PC-9 (cell line): ENCODE measurements around the gene LEKR1. TPM values are rescaled to one million over a fixed set of nuclear protein-coding genes. Genes with fewer than 3 reads are reported as not detected.
"Not testable (repeated sequence)": the region's sequence is repeated elsewhere in the genome, so short reads cannot be mapped to it uniquely, and the experiment has no call there.

ENCODE experiments used
- BruUV-seq: library from RNA; stranded (reverse); fragments of 400-500 nt; replicated peaks from 2 replicates; lab custom pipeline; 2021; lab: Mats Ljungman, UMichigan
- CTCF ChIA-PET: fragments of 300-600 bp; sonication (Branson Sonifier 250); formaldehyde crosslinking; loops from one replicate; lab custom pipeline; 2022; ENCODE audit warnings: antibody characterized with exemption; lab: Charles Lee
- POLR2A ChIA-PET: fragments of 300-600 bp; sonication (Branson Sonifier 250); formaldehyde crosslinking; loops from one replicate; lab custom pipeline; 2022; ENCODE audit warnings: antibody characterized with exemption; ENCODE audit not compliant: unreplicated experiment; lab: Charles Lee
- DNase-seq, 2 experiments: peaks; one replicate each; pipeline versions ENCODE4 v3.0.0 to v3.0.0-alpha.2; 2015 to 2022; ENCODE audit warnings: mixed read lengths in 1 of 2
- H2AFZ ChIP-seq: fragments of 200-600 bp; sonication (generic); 2 replicates; pipeline ENCODE4 v1.8.1; 2017; ENCODE audit warnings: antibody characterized with exemption
- H3F3A ChIP-seq: fragments of 200-600 bp; sonication (generic); 2 replicates; pipeline ENCODE4 v1.8.1; 2017; ENCODE audit warnings: antibody characterized with exemption, mild to moderate bottlenecking, low read depth; ENCODE audit not compliant: insufficient read depth
- H3K27ac ChIP-seq: fragments of 200-600 bp; sonication (generic); 2 replicates; pipeline ENCODE4 v1.6.1; 2016; ENCODE audit warnings: mixed run types
- H3K27me3 ChIP-seq: fragments of 200-600 bp; sonication (generic); 2 replicates; pipeline ENCODE4 v1.6.1; 2016; ENCODE audit warnings: low read depth, mixed run types; ENCODE audit not compliant: insufficient read depth
- H3K36me3 ChIP-seq: fragments of 200-600 bp; sonication (generic); 2 replicates; pipeline ENCODE4 v1.6.1; 2016; ENCODE audit warnings: low read depth, mixed run types
- H3K4me1 ChIP-seq: fragments of 200-600 bp; sonication (generic); replicated peaks from 2 replicates; pipeline ENCODE4 v1.6.1; 2016; ENCODE audit warnings: mixed run types; ENCODE audit not compliant: insufficient read depth
- H3K4me2 ChIP-seq: fragments of 200-600 bp; sonication (generic); 2 replicates; pipeline ENCODE4 v1.6.1; 2017; ENCODE audit warnings: mixed run types
- H3K4me3 ChIP-seq: fragments of 200-600 bp; sonication (generic); 2 replicates; pipeline ENCODE4 v1.6.1; 2016; ENCODE audit warnings: mixed run types
- H3K79me2 ChIP-seq: fragments of 200-600 bp; sonication (generic); 2 replicates; pipeline ENCODE4 v1.6.1; 2017; ENCODE audit warnings: low read depth, mixed run types
- H3K9me2 ChIP-seq: fragments of 200-600 bp; sonication (generic); 2 replicates; pipeline ENCODE4 v1.8.1; 2017; ENCODE audit warnings: mild to moderate bottlenecking; ENCODE audit not compliant: insufficient read depth
- H3K9me3 ChIP-seq: fragments of 200-600 bp; sonication (generic); 2 replicates; pipeline ENCODE4 v1.8.1; 2016; ENCODE audit warnings: low read depth; ENCODE audit not compliant: insufficient read depth
- H4K20me1 ChIP-seq: fragments of 200-600 bp; sonication (generic); 2 replicates; pipeline ENCODE4 v1.8.1; 2017; ENCODE audit not compliant: insufficient read depth
- CTCF ChIP-seq: fragments of 200-600 bp; sonication (generic); conservative IDR thresholded peaks from 2 replicates; pipeline ENCODE4 v1.6.1; 2017; ENCODE audit warnings: mixed run types, antibody characterized with exemption, mild to moderate bottlenecking, moderate library complexity
- EZH2 ChIP-seq: fragments of 200-600 bp; sonication (generic); IDR thresholded peaks from 2 replicates; pipeline ENCODE4 v1.8.0; 2017; ENCODE audit warnings: antibody characterized with exemption, low read depth
- intact Hi-C: fragments of 100-400 bp; cut with micrococcal nuclease; formaldehyde crosslinking; loops from one replicate; pipeline ENCODE4 v1.10.0; 2022; ENCODE audit not compliant: unreplicated experiment
- total RNA-seq: library from RNA; stranded (reverse); gene quantifications from 2 replicates; pipeline ENCODE4 v1.2.3, GENCODE V29; 2021

Gene LEKR1
- total RNA-seq, 1 experiment from 2014 or later = 3.9 TPM

- Histone ChIP-seq H2AFZ (no peak overlapping the region), H3K4me3 (no peak overlapping the region), H3K9me3 (no peaks in the 10 kb centered on the region), H3K36me3 (no peaks in the 10 kb centered on the region), H3K79me2 (peaks cover 30% of the 10 kb centered on the region), H3F3A (peaks cover 29% of the 10 kb centered on the region), H3K27me3 (no peaks in the 10 kb centered on the region), H3K4me2 (peak overlapping the region; percentile 87), H4K20me1 (no peaks in the 10 kb centered on the region), H3K4me1 (peaks cover 52% of the 10 kb centered on the region), H3K27ac (peak overlapping the region; percentile 97), H3K9me2 (no peaks in the 10 kb centered on the region)
- ChIA-PET POLR2A (interaction anchor here (0.8 to 1.6 kb wide), 2 partner anchors 269 to 270 kb away, joined by 3 to 8 read pairs; no protein-coding TSS in a partner anchor), CTCF (no interaction called here)
- intact Hi-C loops = loop anchor here (5.0 kb wide), 2 partner anchors 37 to 262 kb away; partner anchors contain the start of gene SSR3
- TF ChIP-seq EZH2 = no peak
- TF ChIP-seq CTCF = no peak
- no TSS peak for BruUV-seq
- peak; percentile 46 to 93 for DNase-seq
Measured at GRCh38 chr3:156818890-156819289, 7.3 kb upstream of the LEKR1 start.

GRCh38 chr3:156819842-156820691, 6.1 kb upstream of the LEKR1 start:
- no peaks in the 10 kb centered on the region for H3K9me2 ChIP-seq
- H3K4me1 ChIP-seq = peaks cover 44% of the 10 kb centered on the region
- POLR2A ChIA-PET = interaction anchor here (1.6 kb wide), 1 partner anchor 269 kb away, joined by 3 read pairs; no protein-coding TSS in a partner anchor
- peak overlapping the region; percentile 87; the same call in 1 of the 2 replicates for H3K4me2 ChIP-seq
- H3K27me3 ChIP-seq = no peaks in the 10 kb centered on the region
- H3K9me3 ChIP-seq = no peaks in the 10 kb centered on the region
- no peaks in the 10 kb centered on the region for H3K36me3 ChIP-seq
- DNase-seq = no peak
- no peak overlapping the region for H2AFZ ChIP-seq
- peak overlapping the region; percentile 97 for H3K27ac ChIP-seq
- CTCF ChIA-PET = interaction anchor here (0.7 kb wide), 1 partner anchor 262 kb away, joined by 3 read pairs; no protein-coding TSS in a partner anchor
- no TSS peak for BruUV-seq
- H3K79me2 ChIP-seq = peaks cover 35% of the 10 kb centered on the region
- TF ChIP-seq EZH2 (no peak), CTCF (no peak)
- peaks cover 40% of the 10 kb centered on the region for H3F3A ChIP-seq
- no peak overlapping the region for H3K4me3 ChIP-seq
- no peaks in the 10 kb centered on the region for H4K20me1 ChIP-seq
- intact Hi-C loops = loop anchor here (5.0 kb wide), 2 partner anchors 38 to 263 kb away; partner anchors contain the start of gene SSR3

- Histone ChIP-seq H3K36me3 (no peaks in the 10 kb centered on the region), H3K79me2 (peaks cover 37% of the 10 kb centered on the region), H3K9me2 (no peaks in the 10 kb centered on the region), H3K4me2 (no peak overlapping the region), H3K4me1 (peaks cover 46% of the 10 kb centered on the region), H3K4me3 (no peak overlapping the region), H3K9me3 (no peaks in the 10 kb centered on the region), H3K27me3 (no peaks in the 10 kb centered on the region), H2AFZ (no peak overlapping the region), H3F3A (peaks cover 45% of the 10 kb centered on the region), H3K27ac (no peak overlapping the region), H4K20me1 (no peaks in the 10 kb centered on the region)
- no TSS peak for BruUV-seq
- POLR2A ChIA-PET = no interaction called here
- TF ChIP-seq EZH2 = no peak
- TF ChIP-seq CTCF = no peak
- no peak for DNase-seq
- CTCF ChIA-PET = no interaction called here
- intact Hi-C loops = no loop called here
Measured at GRCh38 chr3:156820692-156821080, 5.5 kb upstream of the LEKR1 start.

GRCh38 chr3:156822626-156823260, 3.4 kb upstream of the LEKR1 start:
- H2AFZ ChIP-seq, H3K4me2 ChIP-seq, DNase-seq, H3K27me3 ChIP-seq, H3K4me3 ChIP-seq, H3K27ac ChIP-seq, H3K9me3 ChIP-seq, H3K36me3 ChIP-seq, BruUV-seq, intact Hi-C loops, H3K9me2 ChIP-seq, H4K20me1 ChIP-seq: not testable (repeated sequence)
- peaks cover 30% of the 10 kb centered on the region for H3K79me2 ChIP-seq
- ChIA-PET POLR2A (interaction anchor here (0.6 kb wide), 1 partner anchor 292 kb away, joined by 3 read pairs; no protein-coding TSS in a partner anchor), CTCF (interaction anchor here (0.6 to 0.7 kb wide), 2 partner anchors 27 to 106 kb away, joined by 4 to 5 read pairs; no protein-coding TSS in a partner anchor)
- H3K4me1 ChIP-seq = peaks cover 45% of the 10 kb centered on the region
- H3F3A ChIP-seq = peaks cover 47% of the 10 kb centered on the region
